WI38 (cell line): ENCODE results near the gene RETNLB.

Experiments
- H3K4me3 ChIP-seq: 2 replicates; pipeline ENCODE4 v1.5.1; 2011; ENCODE audit warnings: low read depth, mild to moderate bottlenecking, control low read depth, low read length
- CTCF ChIP-seq: IDR thresholded peaks from 2 replicates; pipeline ENCODE4 v1.5.1; 2012; ENCODE audit warnings: low read depth, mild to moderate bottlenecking, control low read depth, low read length

The RETNLB gene

GRCh38 chr3:108775649-108776048 lies 18.4 kb upstream of the RETNLB start:
- TF ChIP-seq CTCF, result no peak
- no peak overlapping the region for H3K4me3 ChIP-seq

GRCh38 chr3:108767253-108767652 lies 10.0 kb upstream of the RETNLB start:
- H3K4me3 ChIP-seq, result no peak overlapping the region
- TF ChIP-seq CTCF, result no peak

- TF ChIP-seq CTCF, result no peak
- no peak overlapping the region for H3K4me3 ChIP-seq
Measured at GRCh38 chr3:108755686-108756085, 1.5 kb downstream of the RETNLB start.

GRCh38 chr3:108744762-108745161 lies 12.4 kb downstream of the RETNLB start:
- no peak for TF ChIP-seq CTCF

GRCh38 chr3:108742929-108743328 lies 14.3 kb downstream of the RETNLB start:
- TF ChIP-seq CTCF, result no peak
- H3K4me3 ChIP-seq, result no peak overlapping the region

More at GRCh38 chr3:108744762-108745161, 12.4 kb downstream of the RETNLB start:
- H3K4me3 ChIP-seq, result no peak overlapping the region

GRCh38 chr3:108736821-108737220 lies 20.4 kb downstream of the RETNLB start:
- TF ChIP-seq CTCF, result no peak

GRCh38 chr3:108728934-108729333 lies 28.3 kb downstream of the RETNLB start:
- no peak for TF ChIP-seq CTCF
- no peak overlapping the region for H3K4me3 ChIP-seq

More at GRCh38 chr3:108736821-108737220, 20.4 kb downstream of the RETNLB start:
- H3K4me3 ChIP-seq, result no peak overlapping the region
